GM12865 (cell line): ENCODE data around the gene SEMA3C.

ENCODE experiments used
- DNase-seq: peaks from one replicate; pipeline ENCODE4 v3.0.0; 2010; ENCODE audit warnings: low read depth
- H3K4me3 ChIP-seq: 2 replicates; pipeline ENCODE4 v1.5.1; 2011; ENCODE audit warnings: mild to moderate bottlenecking, low read depth, low read length, control low read depth
- CTCF ChIP-seq: IDR thresholded peaks from 2 replicates; pipeline ENCODE4 v1.5.1; 2011; ENCODE audit warnings: low read length, control low read depth, low read depth, inconsistent platforms; ENCODE audit not compliant: insufficient read depth; ENCODE audit errors: missing control alignments

SEMA3C gene

GRCh38 chr7:80841423-80841955 lies 77.4 kb downstream of the SEMA3C start:
- no peak overlapping the region for H3K4me3 ChIP-seq
- no peak for TF ChIP-seq CTCF
- DNase-seq, result no peak

- no peak overlapping the region for H3K4me3 ChIP-seq
- TF ChIP-seq CTCF, result no peak
- no peak for DNase-seq
Measured at GRCh38 chr7:80840681-80841080, 78.2 kb downstream of the SEMA3C start.

- no peak for TF ChIP-seq CTCF
- DNase-seq, result no peak
- H3K4me3 ChIP-seq, result no peak overlapping the region
Measured at GRCh38 chr7:80839855-80840254, 79.0 kb downstream of the SEMA3C start.

- no peak for DNase-seq
- TF ChIP-seq CTCF, result no peak
- H3K4me3 ChIP-seq, result no peak overlapping the region
Measured at GRCh38 chr7:80838643-80839042, 80.2 kb downstream of the SEMA3C start.

- H3K4me3 ChIP-seq, result no peak overlapping the region
- no peak for TF ChIP-seq CTCF
- DNase-seq, result no peak
Measured at GRCh38 chr7:80837345-80837744, 81.5 kb downstream of the SEMA3C start.

- TF ChIP-seq CTCF, result no peak
- no peak overlapping the region for H3K4me3 ChIP-seq
- DNase-seq, result no peak
Measured at GRCh38 chr7:80835251-80835650, 83.6 kb downstream of the SEMA3C start.

GRCh38 chr7:80833289-80834268 lies 85.3 kb downstream of the SEMA3C start:
- TF ChIP-seq CTCF, result no peak
- DNase-seq, result no peak
- H3K4me3 ChIP-seq, result no peak overlapping the region
